Large intestine (tissue), 3 donors: Measurements from ENCODE around the gene CRIP1. TPM values are rescaled to one million over a fixed set of nuclear protein-coding genes. Genes with fewer than 3 reads are reported as not detected.

Experiments used
- DNase-seq, 2 donors: peaks; one replicate each; pipeline versions ENCODE4 v3.0.0 to v3.0.0-alpha.2; 2013
- H3K27ac ChIP-seq: one replicate; pipeline ENCODE4 v1.5.1; 2013; ENCODE audit warnings: low read length
- H3K27me3 ChIP-seq: 2 replicates; pipeline ENCODE4 v1.6.1; 2013; ENCODE audit warnings: low read length; ENCODE audit not compliant: control insufficient read depth, insufficient read depth
- H3K36me3 ChIP-seq: 2 replicates; pipeline ENCODE4 v1.6.1; 2013; ENCODE audit warnings: low read length; ENCODE audit not compliant: control insufficient read depth, insufficient read depth
- H3K4me1 ChIP-seq: one replicate; pipeline ENCODE4 v1.6.1; 2013; ENCODE audit warnings: low read length; ENCODE audit not compliant: control insufficient read depth, insufficient read depth
- H3K4me3 ChIP-seq: one replicate; pipeline ENCODE4 v1.5.1; 2013; ENCODE audit warnings: low read length
- H3K9me3 ChIP-seq: one replicate; pipeline ENCODE4 v1.6.1; 2013; ENCODE audit warnings: mild to moderate bottlenecking, low read depth, low read length, moderate library complexity; ENCODE audit not compliant: control insufficient read depth
- WGBS: methylation state at CpG from one replicate; pipeline ENCODE4 v1.1.5; 2013; ENCODE audit warnings: low lambda C conversion rate; ENCODE audit not compliant: insufficient coverage; 5-methylcytosine and 5-hydroxymethylcytosine counted together
- polyA plus RNA-seq: library from polyadenylated mRNA; unstranded; fragments of 120-200 nt; gene quantifications from one replicate; pipeline ENCODE4 v1.2.1, GENCODE V29; 2013

Gene CRIP1
- polyA plus RNA-seq, 1 donor = 136 TPM

GRCh38 chr14:105537580-105538474, 51.1 kb downstream of the CRIP1 start:
- no peak overlapping the region for H3K4me3 ChIP-seq
- no peaks in the 10 kb centered on the region for H3K4me1 ChIP-seq
- H3K9me3 ChIP-seq = no peaks in the 10 kb centered on the region
- peaks cover 2% of the 10 kb centered on the region for H3K27me3 ChIP-seq
- H3K27ac ChIP-seq = no peak overlapping the region
- DNase-seq = no peak
- no CpG with 5 or more reads among the region's 30 CpGs for WGBS
- H3K36me3 ChIP-seq = no peaks in the 10 kb centered on the region

Other genes starting within 250 kb of the CRIP1 start
- gene BTBD6, start 238.4 kb upstream of the CRIP1 start, polyA plus RNA-seq = 40.9 TPM
- gene BRF1, start 185.9 kb upstream of the CRIP1 start, polyA plus RNA-seq = 21.6 TPM
- 54.6 TPM for gene PACS2, start 172.1 kb upstream of the CRIP1 start, polyA plus RNA-seq
- gene TEX22, start 88.3 kb upstream of the CRIP1 start, polyA plus RNA-seq = 0.82 TPM
- 109 TPM for gene MTA1, start 67.1 kb upstream of the CRIP1 start, polyA plus RNA-seq
- 67.1 TPM for gene CRIP2, start 12.1 kb upstream of the CRIP1 start, polyA plus RNA-seq
- gene TEDC1, start 4.4 kb downstream of the CRIP1 start, polyA plus RNA-seq = 8.7 TPM
- 3.0 TPM for gene TMEM121, start 39.7 kb downstream of the CRIP1 start, polyA plus RNA-seq